OCI-LY7 (cell line): Measurements from ENCODE around the gene ABCC11. TPM values are rescaled to one million over a fixed set of nuclear protein-coding genes. Genes with fewer than 3 reads are reported as not detected.

Experiments
- BruUV-seq: library from RNA; stranded (reverse); fragments of 400-500 nt; replicated peaks from 2 replicates; lab custom pipeline; 2021; lab: Mats Ljungman, UMichigan
- CTCF ChIA-PET: fragments of 300-600 bp; sonication (Branson Sonifier 250); formaldehyde crosslinking; loops from one replicate; lab custom pipeline; 2022; ENCODE audit warnings: antibody characterized with exemption; ENCODE audit not compliant: unreplicated experiment; lab: Charles Lee
- POLR2A ChIA-PET: fragments of 300-600 bp; sonication (Branson Sonifier 250); formaldehyde crosslinking; loops from one replicate; lab custom pipeline; 2022; ENCODE audit warnings: antibody characterized with exemption; lab: Charles Lee
- DNase-seq: peaks from one replicate; pipeline ENCODE4 v3.0.0-alpha.2; 2015; ENCODE audit warnings: low spot score
- H2AFZ ChIP-seq: fragments of 200-600 bp; sonication (generic), shearing (Covaris generic); 2 replicates; pipeline ENCODE4 v1.6.1; 2014; ENCODE audit warnings: mild to moderate bottlenecking, antibody characterized with exemption, low read length, moderate library complexity
- H3K27ac ChIP-seq: fragments of 200-600 bp; sonication (generic); 2 replicates; pipeline ENCODE4 v1.5.1; 2014; ENCODE audit warnings: mixed run types, low read depth, mild to moderate bottlenecking, moderate library complexity, low read length, inconsistent platforms; ENCODE audit not compliant: poor library complexity, severe bottlenecking
- H3K36me3 ChIP-seq: fragments of 200-600 bp; sonication (generic); 2 replicates; pipeline ENCODE4 v1.6.1; 2014; ENCODE audit warnings: mild to moderate bottlenecking, antibody characterized with exemption, low read length, moderate library complexity, mixed read lengths; ENCODE audit not compliant: insufficient read depth
- H3K4me1 ChIP-seq: fragments of 200-600 bp; sonication (generic); 2 replicates; pipeline ENCODE4 v1.5.1; 2014; ENCODE audit warnings: mild to moderate bottlenecking, low read length; ENCODE audit not compliant: insufficient read depth, poor library complexity, severe bottlenecking
- H3K4me2 ChIP-seq: fragments of 200-600 bp; sonication (generic); 2 replicates; pipeline ENCODE4 v1.6.1; 2014; ENCODE audit warnings: mild to moderate bottlenecking, low read length
- H3K4me3 ChIP-seq: fragments of 200-600 bp; sonication (generic); 2 replicates; pipeline ENCODE4 v1.5.1; 2014; ENCODE audit warnings: mild to moderate bottlenecking, low read depth, low read length; ENCODE audit not compliant: poor library complexity, severe bottlenecking
- H3K79me2 ChIP-seq: fragments of 200-600 bp; sonication (generic); 2 replicates; pipeline ENCODE4 v1.6.1; 2016; ENCODE audit warnings: low read depth, mild to moderate bottlenecking, low read length, moderate library complexity, mixed read lengths; ENCODE audit not compliant: insufficient read depth
- H3K9me2 ChIP-seq: fragments of 200-600 bp; sonication (generic); 2 replicates; pipeline ENCODE4 v1.6.1; 2016; ENCODE audit warnings: mild to moderate bottlenecking, low read length, mixed read lengths; ENCODE audit not compliant: insufficient read depth
- H3K9me3 ChIP-seq: fragments of 200-600 bp; sonication (generic); 2 replicates; pipeline ENCODE4 v1.6.1; 2014; ENCODE audit warnings: mild to moderate bottlenecking, mixed run types, low read length, mixed read lengths
- H4K20me1 ChIP-seq: fragments of 200-600 bp; sonication (generic); 2 replicates; pipeline ENCODE4 v1.6.1; 2014; ENCODE audit warnings: mild to moderate bottlenecking, antibody characterized with exemption, low read length, moderate library complexity, mixed read lengths; ENCODE audit not compliant: insufficient read depth
- CTCF ChIP-seq: fragments of 200-600 bp; sonication (generic); conservative IDR thresholded peaks from 2 replicates; pipeline ENCODE4 v1.5.1; 2014; ENCODE audit warnings: mild to moderate bottlenecking, antibody characterized with exemption, low read length, moderate library complexity, mixed read lengths
- EZH2phosphoT487 ChIP-seq: fragments of 200-600 bp; sonication (generic); IDR thresholded peaks from 2 replicates; pipeline ENCODE4 v1.6.1; 2018; ENCODE audit warnings: low read depth, borderline replicate concordance, mild to moderate bottlenecking, mixed run types, antibody characterized with exemption, low read length, moderate library complexity, mixed read lengths
- intact Hi-C: fragments of 100-400 bp; cut with micrococcal nuclease; formaldehyde crosslinking; loops from one replicate; pipeline ENCODE4 v1.10.0; 2022; ENCODE audit not compliant: unreplicated experiment
- total RNA-seq, 2 experiments: library from RNA; depleted of rRNA in 1 of 2; stranded (reverse); fragments of >200 nt in 1 of 2; shearing (Covaris generic) in 1 of 2; gene quantifications; 2 replicates each; pipeline ENCODE4 v1.2.3, GENCODE V29; 2014 to 2022

ABCC11 gene
- total RNA-seq, 2 experiments from 2014 or later = 0.10 TPM; not detected in 1

GRCh38 chr16:48277158-48277557, 29.8 kb upstream of the ABCC11 start:
- ChIA-PET CTCF (interaction anchor here (0.7 kb wide), 1 partner anchor 163 kb away, joined by 3 read pairs; no protein-coding TSS in a partner anchor), POLR2A (no interaction called here)
- Histone ChIP-seq H3K4me2 (no peak overlapping the region), H4K20me1 (no peaks in the 10 kb centered on the region), H3K27ac (no peak overlapping the region), H3K36me3 (no peaks in the 10 kb centered on the region), H3K9me3 (no peaks in the 10 kb centered on the region), H2AFZ (no peak overlapping the region), H3K9me2 (no peaks in the 10 kb centered on the region), H3K4me3 (no peak overlapping the region), H3K79me2 (no peaks in the 10 kb centered on the region), H3K4me1 (no peaks in the 10 kb centered on the region)
- no peak for DNase-seq
- intact Hi-C loops = no loop called here
- TF ChIP-seq CTCF (no peak), EZH2phosphoT487 (no peak)
- no TSS peak for BruUV-seq

GRCh38 chr16:48276102-48276501, 28.8 kb upstream of the ABCC11 start:
- H3K9me2 ChIP-seq = no peaks in the 10 kb centered on the region
- no peaks in the 10 kb centered on the region for H3K36me3 ChIP-seq
- no peaks in the 10 kb centered on the region for H4K20me1 ChIP-seq
- no peaks in the 10 kb centered on the region for H3K4me1 ChIP-seq
- intact Hi-C loops = no loop called here
- H3K9me3 ChIP-seq = no peaks in the 10 kb centered on the region
- H3K79me2 ChIP-seq = no peaks in the 10 kb centered on the region
- POLR2A ChIA-PET = no interaction called here
- TF ChIP-seq EZH2phosphoT487 (no peak), CTCF (no peak)
- H2AFZ ChIP-seq = no peak overlapping the region
- no peak overlapping the region for H3K27ac ChIP-seq
- no peak overlapping the region for H3K4me3 ChIP-seq
- BruUV-seq = no TSS peak
- CTCF ChIA-PET = no interaction called here
- no peak overlapping the region for H3K4me2 ChIP-seq
- DNase-seq = no peak

GRCh38 chr16:48274476-48274875, 27.1 kb upstream of the ABCC11 start:
- Histone ChIP-seq H4K20me1 (no peaks in the 10 kb centered on the region), H3K36me3 (no peaks in the 10 kb centered on the region), H3K4me3 (no peak overlapping the region), H3K4me1 (no peaks in the 10 kb centered on the region), H2AFZ (no peak overlapping the region), H3K79me2 (no peaks in the 10 kb centered on the region), H3K9me3 (no peaks in the 10 kb centered on the region), H3K4me2 (no peak overlapping the region), H3K9me2 (no peaks in the 10 kb centered on the region), H3K27ac (no peak overlapping the region)
- ChIA-PET POLR2A (no interaction called here), CTCF (no interaction called here)
- no peak for DNase-seq
- BruUV-seq = no TSS peak
- intact Hi-C loops = no loop called here
- TF ChIP-seq CTCF (no peak), EZH2phosphoT487 (no peak)
